Measurements from ENCODE around the gene MRPL52. TPM values are rescaled to one million over a fixed set of nuclear protein-coding genes. Genes with fewer than 3 reads are reported as not detected.
A peak's percentile ranks its signal among the peaks of the same experiment; 100 is the strongest.

The MRPL52 gene
- total and polyA plus RNA-seq, 2 of the 13 experiments (the other 11 are each of a cell fraction or from before 2014, with no cell fraction given), result 118 to 329 TPM

- peak; percentile 55; the same call in 1 of the 2 replicates for TF ChIP-seq THAP9 (CRISPR knock-in tag; IDR thresholded peaks at IDR 0.05; ENCODE audit: borderline replicate concordance)
- no peak for TF ChIP-seq ZKSCAN8 (CRISPR knock-in tag; IDR thresholded peaks at IDR 0.05; ENCODE audit: borderline replicate concordance)
- peak; percentile 9; the same call in 1 of the 2 replicates for TF ChIP-seq ZNF574 (CRISPR knock-in tag; IDR thresholded peaks at IDR 0.05)
- TF ChIP-seq ZNF543 (CRISPR knock-in tag; IDR thresholded peaks at IDR 0.05), result no peak
- no peak for TF ChIP-seq SALL2 (CRISPR knock-in tag; IDR thresholded peaks at IDR 0.05)
- no peak for TF ChIP-seq PLRG1 (conservative IDR thresholded peaks at IDR 0.05)
- TF ChIP-seq ZNF280B (CRISPR knock-in tag; IDR thresholded peaks at IDR 0.05; ENCODE audit: borderline replicate concordance), result 0 out of 2 replicates have a peak, but pooled peaks have one; percentile 24
- TF ChIP-seq SRY (CRISPR knock-in tag; IDR thresholded peaks at IDR 0.05), result no peak
- TF ChIP-seq REXO4 (CRISPR knock-in tag; IDR thresholded peaks at IDR 0.05; ENCODE audit: borderline replicate concordance), result no peak
- TF ChIP-seq NR2F6 (IDR thresholded peaks at IDR 0.05), result no peak
- no peak; the same call in none of the 2 replicates for TF ChIP-seq NR2F6 (CRISPR knock-in tag; IDR thresholded peaks at IDR 0.05)
- no peak for TF ChIP-seq ZHX2 (IDR thresholded peaks at IDR 0.05; ENCODE audit: low read depth)
- TF ChIP-seq ZHX2 (CRISPR knock-in tag; IDR thresholded peaks at IDR 0.05; ENCODE audit: borderline replicate concordance), result no peak
- TF ChIP-seq NR2F1 (CRISPR knock-in tag; IDR thresholded peaks at IDR 0.05), result no peak
- no peak for TF ChIP-seq AHR (CRISPR knock-in tag; IDR thresholded peaks at IDR 0.05)
- TF ChIP-seq ZNF451 (CRISPR knock-in tag; IDR thresholded peaks at IDR 0.05), result no peak
Measured at GRCh38 chr14:22819151-22819988, 10.3 kb upstream of the MRPL52 start (continued).

Measured in HepG2 (cell line).